B cell (primary cell): Measurements from ENCODE around the gene MICALL1. TPM values are rescaled to one million over a fixed set of nuclear protein-coding genes. Genes with fewer than 3 reads are reported as not detected.

Experiments
- ATAC-seq: fragments of 200-7000 bp; cut with Tn5 transposase; one replicate; pipeline ENCODE4 v1.10.0; 2021; ENCODE audit warnings: low read depth, mild to moderate bottlenecking, moderate number of reproducible peaks, moderate library complexity
- CTCF ChIA-PET: fragments of 350-600 bp; sonication (Branson Sonifier 250); formaldehyde crosslinking; loops from one replicate; lab custom pipeline; 2021; ENCODE audit warnings: antibody characterized with exemption, inconsistent platforms; lab: Charles Lee
- POLR2A ChIA-PET: fragments of 350-600 bp; sonication (Branson Sonifier 250); formaldehyde crosslinking; loops from one replicate; lab custom pipeline; 2021; ENCODE audit warnings: antibody characterized with exemption; lab: Charles Lee
- DNase-seq: peaks from one replicate; pipeline ENCODE4 v3.0.0; 2013
- H2AFZ ChIP-seq: 2 replicates; pipeline ENCODE4 v1.6.1; 2012; ENCODE audit warnings: mild to moderate bottlenecking, low read depth, low read length; ENCODE audit not compliant: insufficient read depth, poor library complexity, severe bottlenecking
- H3K27ac ChIP-seq, 2 donors: 1 replicate in 1 of 2; 2 replicates in 1 of 2; pipeline ENCODE4 v1.5.1; 2012 to 2013; ENCODE audit warnings: low read length in 2 of 2, mild to moderate bottlenecking in 2 of 2, moderate library complexity in 1 of 2
- H3K27me3 ChIP-seq, 4 experiments: fragments of 200-600 bp in 1 of 4; sonication (generic) in 1 of 4; replicated peaks in 1 of 4; 1 replicate in 2 of 4; 2 replicates in 2 of 4; pipeline versions ENCODE4 v1.6.1 to v1.7.0; 2013 to 2016; ENCODE audit warnings: low read length in 3 of 4, mild to moderate bottlenecking in 2 of 4, mixed read lengths in 1 of 4, moderate library complexity in 1 of 4; ENCODE audit not compliant: insufficient read depth in 4 of 4, control insufficient read depth in 3 of 4; ENCODE audit errors: control extremely low read depth in 1 of 4
- H3K36me3 ChIP-seq, 2 experiments: replicated peaks in 1 of 2; 1 replicate in 1 of 2; 2 replicates in 1 of 2; pipeline versions ENCODE4 v1.6.1 to v1.7.1; 2013; ENCODE audit warnings: low read length in 1 of 2; ENCODE audit not compliant: insufficient read depth in 2 of 2, control insufficient read depth in 1 of 2; ENCODE audit errors: control extremely low read depth in 1 of 2, extremely low read depth in 1 of 2
- H3K4me1 ChIP-seq, 2 donors: fragments of 200-600 bp in 1 of 2; sonication (generic) in 1 of 2; 1 replicate in 1 of 2; 2 replicates in 1 of 2; pipeline versions ENCODE4 v1.5.1 to v1.6.1; 2013 to 2017; ENCODE audit warnings: low read length in 2 of 2; ENCODE audit not compliant: control insufficient read depth in 2 of 2, insufficient read depth in 2 of 2
- H3K4me2 ChIP-seq: replicated peaks from 2 replicates; pipeline ENCODE3; 2012; ENCODE audit warnings: mild to moderate bottlenecking, low read depth, low read length; ENCODE audit not compliant: poor library complexity, severe bottlenecking
- H3K4me3 ChIP-seq, 5 experiments: fragments of 200-600 bp in 1 of 5; sonication (generic) in 1 of 5; 1 replicate in 3 of 5; 2 replicates in 2 of 5; pipeline versions ENCODE4 v1.5.1 to v1.7.0; 2011 to 2016; ENCODE audit warnings: low read length in 4 of 5, mild to moderate bottlenecking in 4 of 5, low read depth in 2 of 5, control low read depth in 1 of 5, moderate library complexity in 1 of 5; ENCODE audit not compliant: insufficient read depth in 1 of 5; ENCODE audit errors: control extremely low read depth in 1 of 5, extremely low read depth in 1 of 5
- H3K79me2 ChIP-seq: fragments of 200-600 bp; sonication (generic); one replicate; pipeline ENCODE4 v1.6.0; 2016; ENCODE audit warnings: low read length; ENCODE audit not compliant: control insufficient read depth, insufficient read depth
- H3K9ac ChIP-seq: fragments of 200-600 bp; sonication (generic); 2 replicates; pipeline ENCODE4 v1.6.1; 2017; ENCODE audit warnings: mild to moderate bottlenecking, low read length, moderate library complexity
- H3K9me3 ChIP-seq, 3 donors: one replicate each; pipeline versions ENCODE4 v1.6.1 to v1.7.1; 2013; ENCODE audit warnings: low read length in 2 of 3; ENCODE audit not compliant: control insufficient read depth in 2 of 3, insufficient read depth in 1 of 3; ENCODE audit errors: control extremely low read depth in 1 of 3
- H4K20me1 ChIP-seq: 2 replicates; pipeline ENCODE4 v1.6.0; 2012; ENCODE audit warnings: mild to moderate bottlenecking, low read length; ENCODE audit not compliant: insufficient read depth, control insufficient read depth, poor library complexity, severe bottlenecking
- H3K27ac Mint-ChIP-seq: one replicate; pipeline ENCODE4 v1.8.0; 2021; ENCODE audit warnings: mixed read lengths
- H3K27me3 Mint-ChIP-seq: one replicate; pipeline ENCODE4 v1.8.0; 2021; ENCODE audit warnings: mixed read lengths
- H3K4me1 Mint-ChIP-seq: one replicate; pipeline ENCODE4 v1.8.0; 2021; ENCODE audit warnings: mixed read lengths
- H3K4me3 Mint-ChIP-seq: one replicate; pipeline ENCODE4 v1.8.0; 2021; ENCODE audit warnings: mixed read lengths
- H3K9me3 Mint-ChIP-seq: one replicate; pipeline ENCODE4 v1.8.0; 2022; ENCODE audit warnings: mixed read lengths; ENCODE audit not compliant: insufficient read depth
- CTCF ChIP-seq: fragments of 200-600 bp; IDR thresholded peaks from one replicate; pipeline ENCODE4 v1.8.0; 2022; ENCODE audit warnings: antibody characterized with exemption, mild to moderate bottlenecking
- EZH2 ChIP-seq: IDR thresholded peaks from 2 replicates; pipeline ENCODE4 v1.6.1; 2012; ENCODE audit warnings: borderline replicate concordance, low read depth, mild to moderate bottlenecking, moderate library complexity, low read length; ENCODE audit not compliant: insufficient read depth, poor library complexity, severe bottlenecking
- WGBS: methylation state at CpG from one replicate; pipeline ENCODE4 v1.1.5; 2013; ENCODE audit warnings: missing lambda C conversion rate; ENCODE audit not compliant: insufficient coverage; 5-methylcytosine and 5-hydroxymethylcytosine counted together
- intact Hi-C: fragments of 100-400 bp; cut with micrococcal nuclease; formaldehyde crosslinking; loops from one replicate; pipeline ENCODE4 v1.10.0; 2022
- polyA plus RNA-seq: library from polyadenylated mRNA; depleted of rRNA; stranded (reverse); fragments of >200 nt; gene quantifications from 2 replicates; pipeline ENCODE4 v1.2.3, GENCODE V29; 2012
- total RNA-seq, 2 donors: library from RNA; stranded (reverse); fragments of 120-200 nt in 1 of 2; gene quantifications; 1 replicate in 1 of 2; 2 replicates in 1 of 2; pipeline versions ENCODE4 v1.2.3 to v1.2.4, GENCODE V29; 2013 to 2022

Gene MICALL1
- total and polyA plus RNA-seq, 2 donors (not counting 1 experiment from before 2014, with no cell fraction given), result 21.0 to 34.9 TPM

- Mint-ChIP-seq H3K9me3 (no peaks in the 10 kb centered on the region), H3K4me3 (no peak overlapping the region), H3K4me1 (peaks cover 9% of the 10 kb centered on the region), H3K27me3 (no peaks in the 10 kb centered on the region), H3K27ac (peak overlapping the region; percentile 17)
- Histone ChIP-seq H3K27me3 (no peaks in the 10 kb centered on the region), H3K27ac (peak overlapping the region in 1 of 2 donors; percentile 12), H3K36me3 (peaks cover 0 to 28% of the 10 kb centered on the region in 2 experiments), H3K9me3 (no peaks in the 10 kb centered on the region), H4K20me1 (no peaks in the 10 kb centered on the region), H3K4me1 (peaks cover 6 to 19% of the 10 kb centered on the region in 2 donors), H3K4me2 (no peak overlapping the region), H3K9ac (no peak overlapping the region), H3K79me2 (no peaks in the 10 kb centered on the region), H3K4me3 (no peak overlapping the region), H2AFZ (no peak overlapping the region)
- TF ChIP-seq EZH2 (no peak), CTCF (no peak)
- DNase-seq (no peak), ATAC-seq (no peak)
- intact Hi-C loops, result no loop called here
- 95% methylated on average over 25 of the region's 25 CpGs for WGBS
- POLR2A ChIA-PET, result interaction anchor here (0.5 kb wide), 1 partner anchor 16 kb away, joined by 3 read pairs; no protein-coding TSS in a partner anchor
- CTCF ChIA-PET, result interaction anchor here (0.8 to 1.4 kb wide), 2 partner anchors 10 to 11 kb away, joined by 3 read pairs; no protein-coding TSS in a partner anchor
These were observed 12.6 kb downstream of the MICALL1 start for GRCh38 chr22:37918580-37919270.

GRCh38 chr22:37920126-37920525 lies 14.0 kb downstream of the MICALL1 start:
- CTCF ChIA-PET, result interaction anchor here (0.7 to 1.4 kb wide), 3 partner anchors 9 to 23 kb away, joined by 3 to 4 read pairs (median 3); partner anchors contain the start of gene MICALL1
- Mint-ChIP-seq H3K4me1 (peaks cover 9% of the 10 kb centered on the region), H3K9me3 (no peaks in the 10 kb centered on the region), H3K4me3 (peak overlapping the region; percentile 71), H3K27me3 (no peaks in the 10 kb centered on the region), H3K27ac (peak overlapping the region; percentile 90)
- TF ChIP-seq EZH2 (no peak), CTCF (no peak)
- peak overlapping the region; percentile 45 for H3K9ac ChIP-seq
- H3K36me3 ChIP-seq, result peaks cover 0 to 36% of the 10 kb centered on the region in 2 experiments
- no peak overlapping the region for H3K4me3 ChIP-seq
- 40% methylated on average over 1 of the region's 5 CpGs for WGBS
- H2AFZ ChIP-seq, result peak overlapping the region; percentile 68
- H3K27me3 ChIP-seq, result no peaks in the 10 kb centered on the region
- peak overlapping the region; percentile 50 to 76 for H3K27ac ChIP-seq
- H3K4me2 ChIP-seq, result peak overlapping the region; percentile 66
- ATAC-seq (no peak), DNase-seq (peak; percentile 45)
- no peaks in the 10 kb centered on the region for H4K20me1 ChIP-seq
- H3K9me3 ChIP-seq, result no peaks in the 10 kb centered on the region
- peaks cover 7% of the 10 kb centered on the region for H3K79me2 ChIP-seq
- intact Hi-C loops, result no loop called here
- H3K4me1 ChIP-seq, result peaks cover 6 to 19% of the 10 kb centered on the region in 2 donors
- POLR2A ChIA-PET, result interaction anchor here (0.6 to 0.7 kb wide), 4 partner anchors 9 to 34 kb away, joined by 3 to 7 read pairs (median 6); partner anchors contain the start of genes C22orf23 and POLR2F
